ENCODE measurements around the gene PPP1R12C.

DNA sequence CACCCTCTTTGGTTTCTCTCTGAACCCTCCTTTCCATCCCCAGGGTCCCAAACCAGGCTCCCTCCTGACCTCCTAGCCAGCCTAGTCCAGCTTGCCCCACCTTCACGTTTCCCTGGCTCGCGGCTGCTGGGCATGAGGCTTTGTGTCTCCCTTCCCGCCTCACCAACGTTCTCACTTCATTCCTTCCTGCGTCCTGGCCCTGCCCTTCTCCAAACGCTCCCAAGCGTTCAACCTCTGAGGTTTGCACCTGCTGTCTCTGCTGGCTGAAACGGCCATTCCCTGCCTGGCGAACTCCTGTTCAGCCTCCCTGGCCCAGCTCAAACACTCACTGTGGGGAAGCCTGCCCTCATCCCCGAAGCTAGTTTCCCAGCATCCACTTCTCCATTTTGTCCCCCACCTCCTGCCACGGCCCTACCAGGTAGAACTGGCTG is 29.4 kb downstream of the PPP1R12C start:
- TF ChIP-seq POLR2A (IDR thresholded peaks at IDR 0.05; ENCODE audit: low read length) (no peak), GATA1 (IDR thresholded peaks at IDR 0.05; ENCODE audit: low read depth, low read length) (no peak)
